B cell (primary cell): ENCODE results near the gene ARAP1.

Source experiments
- EZH2 ChIP-seq: IDR thresholded peaks from 2 replicates; pipeline ENCODE4 v1.6.1; 2012; ENCODE audit warnings: borderline replicate concordance, low read depth, mild to moderate bottlenecking, moderate library complexity, low read length; ENCODE audit not compliant: insufficient read depth, poor library complexity, severe bottlenecking
- TF ChIP-seq, protein P1 (sequence below): fragments of 200-600 bp; IDR thresholded peaks from one replicate; pipeline ENCODE4 v1.8.0; 2022; ENCODE audit warnings: antibody characterized with exemption, mild to moderate bottlenecking

DNA sequence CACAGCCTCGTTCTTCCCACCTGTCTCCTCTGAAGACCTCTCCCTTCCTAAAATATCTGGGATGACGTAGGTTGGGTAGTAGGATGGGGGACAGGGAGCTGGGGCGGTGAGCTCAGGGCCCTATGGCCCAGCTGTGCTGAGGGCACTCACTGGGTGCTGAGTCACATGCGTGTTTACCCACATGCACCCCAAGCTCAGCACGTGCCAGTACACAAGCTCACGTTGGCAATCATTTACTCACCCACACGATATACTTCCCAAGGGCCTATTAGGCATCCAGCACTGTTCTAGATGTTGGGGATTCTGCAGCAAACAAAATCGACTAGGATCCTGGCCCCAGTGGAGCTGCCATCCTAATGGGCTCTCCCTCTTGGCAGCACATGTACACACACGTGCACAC is 28.7 kb downstream of the ARAP1 start:
- TF ChIP-seq, protein P1, sequence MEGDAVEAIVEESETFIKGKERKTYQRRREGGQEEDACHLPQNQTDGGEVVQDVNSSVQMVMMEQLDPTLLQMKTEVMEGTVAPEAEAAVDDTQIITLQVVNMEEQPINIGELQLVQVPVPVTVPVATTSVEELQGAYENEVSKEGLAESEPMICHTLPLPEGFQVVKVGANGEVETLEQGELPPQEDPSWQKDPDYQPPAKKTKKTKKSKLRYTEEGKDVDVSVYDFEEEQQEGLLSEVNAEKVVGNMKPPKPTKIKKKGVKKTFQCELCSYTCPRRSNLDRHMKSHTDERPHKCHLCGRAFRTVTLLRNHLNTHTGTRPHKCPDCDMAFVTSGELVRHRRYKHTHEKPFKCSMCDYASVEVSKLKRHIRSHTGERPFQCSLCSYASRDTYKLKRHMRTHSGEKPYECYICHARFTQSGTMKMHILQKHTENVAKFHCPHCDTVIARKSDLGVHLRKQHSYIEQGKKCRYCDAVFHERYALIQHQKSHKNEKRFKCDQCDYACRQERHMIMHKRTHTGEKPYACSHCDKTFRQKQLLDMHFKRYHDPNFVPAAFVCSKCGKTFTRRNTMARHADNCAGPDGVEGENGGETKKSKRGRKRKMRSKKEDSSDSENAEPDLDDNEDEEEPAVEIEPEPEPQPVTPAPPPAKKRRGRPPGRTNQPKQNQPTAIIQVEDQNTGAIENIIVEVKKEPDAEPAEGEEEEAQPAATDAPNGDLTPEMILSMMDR: no peak
- TF ChIP-seq EZH2: no peak
